ENCODE results near the gene ABCA8.

GRCh38 chr17:68851890-68852289 lies 103.3 kb downstream of the ABCA8 start:
- TF ChIP-seq CTCF (IDR thresholded peaks at IDR 0.05) (no peak), CEBPB (IDR thresholded peaks at IDR 0.05) (no peak), MYC (IDR thresholded peaks at IDR 0.05; ENCODE audit: borderline replicate concordance, low read length) (no peak), JUN (IDR thresholded peaks at IDR 0.05) (no peak), RAD21 (conservative IDR thresholded peaks at IDR 0.05 in 1 of 2, IDR thresholded peaks at IDR 0.05 in 1 of 2) (no peak), POLR2A (IDR thresholded peaks at IDR 0.05; ENCODE audit: low read length) (no peak)
